DND-41 (cell line): ENCODE measurements around the gene TGIF2.

Experiments
- CTCF ChIP-seq: IDR thresholded peaks from 2 replicates; pipeline ENCODE4 v1.5.1; 2012; ENCODE audit warnings: borderline replicate concordance, low read length, moderate library complexity, mild to moderate bottlenecking; ENCODE audit not compliant: poor library complexity, severe bottlenecking; ENCODE audit errors: extremely low read depth
- EZH2 ChIP-seq: IDR thresholded peaks from 3 replicates; pipeline ENCODE4 v1.6.1; 2012; ENCODE audit warnings: borderline replicate concordance, low read depth, mild to moderate bottlenecking, moderate library complexity, low read length, inconsistent platforms; ENCODE audit not compliant: severe bottlenecking

- TF ChIP-seq CTCF, result no peak
- TF ChIP-seq EZH2, result no peak
Measured at GRCh38 chr20:36563374-36563773, 10.0 kb upstream of the TGIF2 start.
